Stromal cell of bone marrow (primary cell): ENCODE results near the gene WNK1.
A peak's percentile ranks its signal among the peaks of the same experiment; 100 is the strongest.
"Not testable (repeated sequence)": the region's sequence is repeated elsewhere in the genome, so short reads cannot be mapped to it uniquely, and the experiment has no call there.

Experiments
- DNase-seq: peaks from one replicate; pipeline ENCODE4 v3.0.0-alpha.2; 2012; ENCODE audit warnings: low read depth

The WNK1 gene

GRCh38 chr12:749751-750270 lies 2.6 kb upstream of the WNK1 start:
- no peak for DNase-seq

GRCh38 chr12:750366-751191 lies 1.8 kb upstream of the WNK1 start:
- no peak for DNase-seq

- DNase-seq = peak; percentile 91
These were observed 984 bp upstream of the WNK1 start for GRCh38 chr12:751192-751998.

- peak; percentile 33 for DNase-seq
These were observed 574 bp downstream of the WNK1 start for GRCh38 chr12:752695-753610.

GRCh38 chr12:753611-754472 lies 1.5 kb downstream of the WNK1 start:
- DNase-seq = no peak

GRCh38 chr12:754473-754820 lies 2.1 kb downstream of the WNK1 start:
- no peak for DNase-seq

GRCh38 chr12:754851-755562 lies 2.6 kb downstream of the WNK1 start:
- peak; percentile 53 for DNase-seq

- DNase-seq = no peak
These were observed 7.2 kb downstream of the WNK1 start for GRCh38 chr12:759628-760027.

- DNase-seq = no peak
These were observed 8.9 kb downstream of the WNK1 start for GRCh38 chr12:761256-761655.

- DNase-seq = no peak
These were observed 13.5 kb downstream of the WNK1 start for GRCh38 chr12:765840-766239.

- DNase-seq = no peak
These were observed 16.1 kb downstream of the WNK1 start for GRCh38 chr12:768434-768833.

- DNase-seq = no peak
These were observed 18.1 kb downstream of the WNK1 start for GRCh38 chr12:770479-770878.

- DNase-seq = no peak
These were observed 19.8 kb downstream of the WNK1 start for GRCh38 chr12:772056-772697.

GRCh38 chr12:774051-774614 lies 21.8 kb downstream of the WNK1 start:
- no peak for DNase-seq

GRCh38 chr12:775973-776771 lies 23.8 kb downstream of the WNK1 start:
- not testable (repeated sequence) for DNase-seq

GRCh38 chr12:776772-777373 lies 24.5 kb downstream of the WNK1 start:
- DNase-seq = not testable (repeated sequence)

GRCh38 chr12:777550-778047 lies 25.2 kb downstream of the WNK1 start:
- no peak for DNase-seq

- no peak for DNase-seq
These were observed 26.2 kb downstream of the WNK1 start for GRCh38 chr12:778615-779014.
